H1 (cell line): ENCODE results near the gene PPIC. TPM values are rescaled to one million over a fixed set of nuclear protein-coding genes. Genes with fewer than 3 reads are reported as not detected.

Experiments used
- CTCF ChIA-PET: fragments of 300-600 bp; sonication (Branson Sonifier 250); formaldehyde crosslinking; loops from one replicate; lab custom pipeline; 2021; ENCODE audit not compliant: partially characterized antibody; lab: Charles Lee
- POLR2A ChIA-PET: fragments of 300-600 bp; sonication (Branson Sonifier 250); formaldehyde crosslinking; loops from one replicate; lab custom pipeline; 2021; ENCODE audit warnings: inconsistent platforms; ENCODE audit not compliant: partially characterized antibody; lab: Charles Lee
- DNase-seq, 2 experiments: peaks; one replicate each; pipeline versions ENCODE4 v3.0.0 to v3.0.0-alpha.2; 2010 to 2022; ENCODE audit warnings: low spot score in 2 of 2, low read depth in 1 of 2, mixed read lengths in 1 of 2
- FAIRE-seq: peaks from 2 replicates; lab custom pipeline; 2011; peaks lifted over from hg19 to GRCh38; lab: Jason Lieb, UNC
- H2AFZ ChIP-seq: 2 replicates; pipeline ENCODE4 v1.8.1; 2012; ENCODE audit warnings: low read length, inconsistent platforms
- H2AK5ac ChIP-seq: 2 replicates; pipeline ENCODE4 v1.6.1; 2013; ENCODE audit warnings: low read depth, low read length
- H2BK120ac ChIP-seq: replicated peaks from 2 replicates; pipeline ENCODE3; 2013; ENCODE audit warnings: low read depth, low read length, inconsistent platforms
- H2BK12ac ChIP-seq: 2 replicates; pipeline ENCODE4 v1.6.1; 2013; ENCODE audit warnings: low read depth, low read length
- H2BK15ac ChIP-seq: 2 replicates; pipeline ENCODE4 v1.6.1; 2013; ENCODE audit warnings: low read length
- H2BK20ac ChIP-seq: 2 replicates; pipeline ENCODE4 v1.6.1; 2013; ENCODE audit warnings: low read length
- H2BK5ac ChIP-seq: 2 replicates; pipeline ENCODE4 v1.6.1; 2013; ENCODE audit warnings: low read depth, low read length
- H3K14ac ChIP-seq: 2 replicates; pipeline ENCODE4 v1.6.1; 2013; ENCODE audit warnings: inconsistent platforms; ENCODE audit not compliant: insufficient read length
- H3K18ac ChIP-seq: 2 replicates; pipeline ENCODE4 v1.6.1; 2013; ENCODE audit warnings: low read length; ENCODE audit errors: extremely low read depth
- H3K23ac ChIP-seq: 2 replicates; pipeline ENCODE4 v1.6.1; 2013; ENCODE audit warnings: inconsistent platforms; ENCODE audit not compliant: insufficient read length
- H3K23me2 ChIP-seq: 2 replicates; pipeline ENCODE4 v1.6.1; 2013; ENCODE audit warnings: low read depth, low read length
- H3K27ac ChIP-seq: 2 replicates; pipeline ENCODE4 v1.6.1; 2011; ENCODE audit warnings: low read depth, low read length, inconsistent platforms
- H3K27me3 ChIP-seq, 4 experiments: replicated peaks in 1 of 4; 1 replicate in 1 of 4; 2 replicates in 3 of 4; pipeline versions ENCODE4 v1.6.1 to v1.8.1; 2011 to 2013; ENCODE audit warnings: low read length in 3 of 4, mild to moderate bottlenecking in 3 of 4, inconsistent platforms in 2 of 4, mixed read lengths in 2 of 4, moderate library complexity in 1 of 4; ENCODE audit not compliant: control insufficient read depth in 3 of 4, insufficient read depth in 3 of 4; ENCODE audit errors: extremely low read depth in 1 of 4
- H3K36me3 ChIP-seq, 4 experiments: 2 replicates each; pipeline versions ENCODE4 v1.6.1 to v1.8.1; 2011 to 2013; ENCODE audit warnings: mild to moderate bottlenecking in 4 of 4, low read length in 3 of 4, moderate library complexity in 2 of 4, control low read depth in 1 of 4, inconsistent platforms in 1 of 4; ENCODE audit not compliant: insufficient read depth in 4 of 4, control insufficient read depth in 2 of 4
- H3K4ac ChIP-seq: replicated peaks from 2 replicates; pipeline ENCODE3; 2013; ENCODE audit warnings: low read length, low read depth, mixed read lengths, inconsistent platforms; ENCODE audit not compliant: insufficient read length
- H3K4me1 ChIP-seq, 4 experiments: replicated peaks in 1 of 4; 1 replicate in 1 of 4; 2 replicates in 3 of 4; pipeline versions ENCODE4 v1.6.1 to v1.8.1; 2011 to 2013; ENCODE audit warnings: low read length in 3 of 4, inconsistent platforms in 2 of 4, mixed read lengths in 1 of 4; ENCODE audit not compliant: insufficient read depth in 4 of 4, control insufficient read depth in 3 of 4
- H3K4me2 ChIP-seq, 2 experiments: 2 replicates each; pipeline versions ENCODE4 v1.6.1 to v1.8.1; 2011 to 2013; ENCODE audit warnings: low read depth in 2 of 2, low read length in 2 of 2, control low read depth in 1 of 2, inconsistent platforms in 1 of 2, mild to moderate bottlenecking in 1 of 2; ENCODE audit not compliant: insufficient read depth in 1 of 2
- H3K4me3 ChIP-seq, 4 experiments: fragments of 200-600, 300-600 bp in 1 of 4; sonication (generic), shearing (Covaris generic), sonication (Bioruptor Twin) in 1 of 4; 2 replicates each; pipeline versions ENCODE4 v1.5.1 to v1.8.1; 2011 to 2016; ENCODE audit warnings: low read length in 4 of 4, low read depth in 3 of 4, control low read depth in 2 of 4, inconsistent platforms in 2 of 4, mild to moderate bottlenecking in 2 of 4, mixed read lengths in 1 of 4, moderate library complexity in 1 of 4; ENCODE audit not compliant: insufficient read depth in 2 of 4; ENCODE audit errors: extremely low read depth in 1 of 4
- H3K56ac ChIP-seq: replicated peaks from 2 replicates; pipeline ENCODE3; 2013; ENCODE audit warnings: low read depth, mild to moderate bottlenecking, mixed read lengths, low read length, inconsistent platforms; ENCODE audit not compliant: insufficient read length
- H3K79me1 ChIP-seq: 2 replicates; pipeline ENCODE4 v1.6.1; 2013; ENCODE audit warnings: low read depth, low read length, control low read depth
- H3K79me2 ChIP-seq, 2 experiments: 2 replicates each; pipeline versions ENCODE4 v1.6.1 to v1.8.1; 2012 to 2013; ENCODE audit warnings: low read length in 2 of 2, mild to moderate bottlenecking in 2 of 2, inconsistent platforms in 1 of 2; ENCODE audit not compliant: insufficient read depth in 2 of 2, control insufficient read depth in 1 of 2
- H3K9ac ChIP-seq, 4 experiments: replicated peaks in 1 of 4; 1 replicate in 1 of 4; 2 replicates in 3 of 4; pipeline versions ENCODE4 v1.6.1 to v1.8.1; 2011 to 2013; ENCODE audit warnings: low read depth in 3 of 4, low read length in 3 of 4, control low read depth in 2 of 4, mild to moderate bottlenecking in 2 of 4, moderate library complexity in 2 of 4, inconsistent platforms in 1 of 4; ENCODE audit errors: extremely low read depth in 1 of 4
- H3K9me3 ChIP-seq, 2 experiments: 2 replicates each; pipeline versions ENCODE4 v1.6.1 to v1.8.1; 2012 to 2013; ENCODE audit warnings: mild to moderate bottlenecking in 2 of 2, moderate library complexity in 2 of 2, control low read depth in 1 of 2, inconsistent platforms in 1 of 2, low read depth in 1 of 2, low read length in 1 of 2, mixed read lengths in 1 of 2; ENCODE audit not compliant: insufficient read depth in 2 of 2
- H4K20me1 ChIP-seq, 2 experiments: replicated peaks in 1 of 2; 2 replicates each; pipeline versions ENCODE3 to v1.8.1; 2011 to 2013; ENCODE audit warnings: inconsistent platforms in 2 of 2, low read length in 2 of 2, mild to moderate bottlenecking in 1 of 2; ENCODE audit not compliant: insufficient read depth in 2 of 2, control insufficient read depth in 1 of 2
- H4K5ac ChIP-seq: 2 replicates; pipeline ENCODE4 v1.6.1; 2013; ENCODE audit warnings: low read length, low read depth, mixed read lengths, inconsistent platforms; ENCODE audit not compliant: insufficient read length
- H4K8ac ChIP-seq: 2 replicates; pipeline ENCODE4 v1.8.0; 2013; ENCODE audit warnings: mild to moderate bottlenecking, moderate library complexity, low read length, inconsistent platforms; ENCODE audit not compliant: insufficient read depth; ENCODE audit errors: extremely low read depth
- H4K91ac ChIP-seq: replicated peaks from 2 replicates; pipeline ENCODE3; 2013; ENCODE audit warnings: low read length, mixed read lengths, inconsistent platforms; ENCODE audit not compliant: insufficient read length
- ATF3 ChIP-seq: IDR thresholded peaks from 2 replicates; pipeline ENCODE4 v1.6.1; 2011; ENCODE audit warnings: low read depth, mild to moderate bottlenecking, low read length; ENCODE audit not compliant: insufficient read depth
- CHD2 ChIP-seq: IDR thresholded peaks from 2 replicates; pipeline ENCODE4 v1.6.1; 2012; ENCODE audit warnings: low read length, improper control_type of control experiment
- EGR1 ChIP-seq: IDR thresholded peaks from 2 replicates; pipeline ENCODE4 v1.6.1; 2011; ENCODE audit warnings: low read depth, low read length, borderline replicate concordance
- JUND ChIP-seq: IDR thresholded peaks from 2 replicates; pipeline ENCODE4 v1.6.1; 2011; ENCODE audit warnings: mild to moderate bottlenecking, improper control_type of control experiment, low read length
- PHF8 ChIP-seq: fragments of 200-600 bp; sonication (generic); conservative IDR thresholded peaks from 2 replicates; pipeline ENCODE4 v1.7.1; 2012; ENCODE audit warnings: low read depth, mild to moderate bottlenecking, inconsistent platforms, low read length, moderate library complexity
- RFX5 ChIP-seq: IDR thresholded peaks from 2 replicates; pipeline ENCODE4 v1.6.1; 2011; ENCODE audit warnings: low read depth, low read length, improper control_type of control experiment, borderline replicate concordance
- SRF ChIP-seq: IDR thresholded peaks from 2 replicates; pipeline ENCODE4 v1.6.1; 2011; ENCODE audit warnings: mild to moderate bottlenecking, low read depth, low read length, moderate library complexity
- TAF7 ChIP-seq: optimal IDR thresholded peaks from 2 replicates; pipeline ENCODE3; 2011; ENCODE audit warnings: low read depth, mild to moderate bottlenecking, inconsistent platforms, low read length, moderate library complexity, borderline replicate concordance
- ZNF274 ChIP-seq: IDR thresholded peaks from 2 replicates; pipeline ENCODE4 v1.7.0; 2012; ENCODE audit warnings: low read length, borderline replicate concordance; ENCODE audit errors: extremely low read depth
- WGBS, 2 experiments: shearing (Covaris generic) in 1 of 2; methylation state at CpG; one replicate each; pipeline versions ENCODE4 v1.1.6 to v1.1.7; 2013 to 2015; ENCODE audit warnings: low lambda C conversion rate in 2 of 2, mixed read lengths in 2 of 2, inconsistent platforms in 1 of 2, low coverage in 1 of 2, missing lambda C conversion rate in 1 of 2; ENCODE audit not compliant: insufficient replicate concordance in 2 of 2, insufficient coverage in 1 of 2, insufficient read length in 1 of 2; ENCODE audit errors: extremely low coverage in 1 of 2, missing lambda C conversion rate in 1 of 2; 5-methylcytosine and 5-hydroxymethylcytosine counted together
- polyA plus RNA-seq, 7 experiments: library from polyadenylated mRNA; depleted of rRNA in 3 of 7; stranded (reverse) in 5 of 7; unstranded in 2 of 7; fragments of >200 nt in 5 of 7; fragments of 200-250 nt in 2 of 7; gene quantifications; 1 replicate in 5 of 7; 2 replicates in 1 of 7; 4 replicates in 1 of 7; pipeline versions ENCODE4 v1.2.1 to v1.2.3, GENCODE V29; 2011 to 2013; ENCODE audit warnings: missing spikeins in 2 of 7, mixed read lengths in 2 of 7
- total RNA-seq: library from RNA; stranded (reverse); fragmentation: NEBNext Ultra II Directional; extraction: Animal tissue kit (Norgen Biotek cat#: 25700); gene quantifications from 2 replicates; pipeline ENCODE4 v1.2.1, GENCODE V29; 2021

PPIC gene
- total and polyA plus RNA-seq, 2 of the 8 experiments (the other 6 are each of a cell fraction or from before 2014, with no cell fraction given), result 8.5 to 10.4 TPM

GRCh38 chr5:123080215-123080614 lies 43.7 kb upstream of the PPIC start:
- Histone ChIP-seq H3K27ac (no peak overlapping the region), H3K79me2 (no peaks in the 10 kb centered on the region), H4K5ac (no peak overlapping the region), H3K14ac (no peak overlapping the region), H3K23me2 (no peaks in the 10 kb centered on the region), H3K9me3 (no peaks in the 10 kb centered on the region), H3K4me1 (peaks cover 0 to 5% (median 1%) of the 10 kb centered on the region in 4 experiments; a peak in 2 of 7 replicates), H3K9ac (no peak overlapping the region), H3K4me2 (no peak overlapping the region), H4K8ac (no peak overlapping the region), H2BK20ac (no peak overlapping the region), H3K27me3 (peaks cover 6 to 27% (median 15%) of the 10 kb centered on the region in 4 experiments; a peak in 6 of 7 replicates), H4K20me1 (no peaks in the 10 kb centered on the region), H3K79me1 (no peaks in the 10 kb centered on the region), H3K18ac (no peak overlapping the region), H2AFZ (no peak overlapping the region), H3K23ac (no peak overlapping the region), H2AK5ac (no peak overlapping the region), H2BK12ac (no peak overlapping the region), H2BK120ac (no peak overlapping the region), H3K4ac (no peak overlapping the region), H4K91ac (no peak overlapping the region), H2BK15ac (no peak overlapping the region), H3K56ac (no peak overlapping the region), H3K36me3 (no peaks in the 10 kb centered on the region), H3K4me3 (no peak overlapping the region), H2BK5ac (no peak overlapping the region)
- WGBS, 2 experiments, result 87% methylated on average over 1 of the region's 1 CpG; no CpG with 5 or more reads in 1 of the 2 experiments
- TF ChIP-seq ZNF274 (no peak), ATF3 (no peak), RFX5 (no peak), TAF7 (no peak), SRF (no peak), PHF8 (no peak), CHD2 (no peak), JUND (no peak), EGR1 (no peak)
- ChIA-PET POLR2A (interaction anchor here (0.6 kb wide), 1 partner anchor 151 kb away, joined by 3 read pairs; no protein-coding TSS in a partner anchor), CTCF (interaction anchor here (1.7 kb wide), 1 partner anchor 18 kb away, joined by 3 read pairs; no protein-coding TSS in a partner anchor)
- no peak for DNase-seq
- FAIRE-seq, result no peak
